DOHH2 (cell line): ENCODE results near the gene FAAP20.

Experiments
- H3F3A ChIP-seq: fragments of 200-600 bp; sonication (generic), shearing (Covaris generic); 2 replicates; pipeline ENCODE4 v1.6.0; 2016; ENCODE audit warnings: antibody characterized with exemption, mild to moderate bottlenecking; ENCODE audit not compliant: control insufficient read depth, insufficient read depth
- H3K27ac ChIP-seq: fragments of 200-600 bp; sonication (generic); 2 replicates; pipeline ENCODE4 v1.5.1; 2014; ENCODE audit warnings: low read depth, mild to moderate bottlenecking, low read length, moderate library complexity
- H3K27me3 ChIP-seq: fragments of 200-600 bp; sonication (generic); 2 replicates; pipeline ENCODE4 v1.6.1; 2014; ENCODE audit warnings: mild to moderate bottlenecking, low read length, mixed read lengths; ENCODE audit not compliant: control insufficient read depth
- H3K36me3 ChIP-seq: fragments of 200-600 bp; sonication (generic); 2 replicates; pipeline ENCODE4 v1.6.1; 2014; ENCODE audit warnings: mild to moderate bottlenecking, low read length, moderate library complexity, mixed read lengths; ENCODE audit not compliant: control insufficient read depth
- H3K4me1 ChIP-seq: fragments of 200-600 bp; sonication (generic); 2 replicates; pipeline ENCODE4 v1.6.1; 2014; ENCODE audit warnings: mild to moderate bottlenecking, low read length, mixed read lengths; ENCODE audit not compliant: control insufficient read depth
- H3K4me2 ChIP-seq: fragments of 200-600 bp; sonication (generic); 2 replicates; pipeline ENCODE4 v1.6.0; 2014; ENCODE audit warnings: mild to moderate bottlenecking, low read length, moderate library complexity
- H3K4me3 ChIP-seq: fragments of 200-600 bp; sonication (generic); 2 replicates; pipeline ENCODE4 v1.5.1; 2014; ENCODE audit warnings: mild to moderate bottlenecking, low read length, mixed read lengths
- H3K79me2 ChIP-seq: fragments of 200-600 bp; sonication (generic); 2 replicates; pipeline ENCODE4 v1.6.1; 2014; ENCODE audit warnings: mild to moderate bottlenecking, low read length, mixed read lengths; ENCODE audit not compliant: control insufficient read depth
- H3K9me2 ChIP-seq: fragments of 200-600 bp; sonication (generic); replicated peaks from 2 replicates; pipeline ENCODE4 v1.6.1; 2014; ENCODE audit warnings: mild to moderate bottlenecking, low read length, mixed read lengths; ENCODE audit not compliant: control insufficient read depth
- H3K9me3 ChIP-seq: fragments of 200-600 bp; sonication (generic); 2 replicates; pipeline ENCODE4 v1.6.1; 2014; ENCODE audit warnings: antibody characterized with exemption, low read length, mixed read lengths; ENCODE audit not compliant: control insufficient read depth, insufficient read depth
- H4K20me1 ChIP-seq: fragments of 200-600 bp; sonication (generic); 2 replicates; pipeline ENCODE4 v1.6.0; 2014; ENCODE audit warnings: low read depth, mild to moderate bottlenecking, antibody characterized with exemption, low read length, moderate library complexity; ENCODE audit not compliant: control insufficient read depth, insufficient read depth
- EZH2phosphoT487 ChIP-seq: fragments of 200-600 bp; sonication (generic); IDR thresholded peaks from 2 replicates; pipeline ENCODE4 v1.6.1; 2017; ENCODE audit warnings: borderline replicate concordance, mild to moderate bottlenecking, antibody characterized with exemption, low read length, moderate library complexity, mixed read lengths
- TF ChIP-seq, protein P1 (sequence below): fragments of 200-600 bp; sonication (generic); IDR thresholded peaks from one replicate; pipeline ENCODE4 v1.5.1; 2014; ENCODE audit warnings: antibody characterized with exemption, mild to moderate bottlenecking, low read depth, low read length; ENCODE audit not compliant: poor library complexity, severe bottlenecking

FAAP20 gene

DNA sequence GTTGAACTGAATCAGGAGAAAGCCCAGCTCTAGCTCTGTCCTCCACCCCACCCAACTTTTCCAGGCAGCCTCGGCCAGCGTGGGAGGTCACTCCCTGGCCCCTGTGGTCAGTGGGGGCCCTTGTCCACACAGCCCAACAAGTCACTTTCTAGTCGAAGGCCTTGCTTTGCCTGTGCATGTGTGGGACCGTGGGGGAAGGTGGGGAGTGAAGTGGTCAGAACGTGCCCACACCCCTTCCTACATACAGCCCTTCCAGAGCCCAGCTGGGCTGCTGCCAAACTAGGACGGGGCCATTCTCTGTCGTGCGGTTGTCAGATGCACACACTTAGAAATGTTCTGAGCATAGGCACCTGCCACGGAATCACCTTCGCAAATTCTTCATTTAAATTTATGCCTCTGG is 18.0 kb downstream of the FAAP20 start:
- Histone ChIP-seq H3K27ac (no peak overlapping the region), H3K9me3 (no peaks in the 10 kb centered on the region), H3K4me2 (no peak overlapping the region), H3K27me3 (no peaks in the 10 kb centered on the region), H3K4me3 (no peak overlapping the region), H3F3A (no peaks in the 10 kb centered on the region), H4K20me1 (0 out of 2 replicates have a peak, but pooled peaks cover 3% of the 10 kb centered on the region), H3K36me3 (no peaks in the 10 kb centered on the region), H3K9me2 (no peaks in the 10 kb centered on the region), H3K79me2 (no peaks in the 10 kb centered on the region), H3K4me1 (no peaks in the 10 kb centered on the region)
- no peak for TF ChIP-seq EZH2phosphoT487
- TF ChIP-seq, protein P1, sequence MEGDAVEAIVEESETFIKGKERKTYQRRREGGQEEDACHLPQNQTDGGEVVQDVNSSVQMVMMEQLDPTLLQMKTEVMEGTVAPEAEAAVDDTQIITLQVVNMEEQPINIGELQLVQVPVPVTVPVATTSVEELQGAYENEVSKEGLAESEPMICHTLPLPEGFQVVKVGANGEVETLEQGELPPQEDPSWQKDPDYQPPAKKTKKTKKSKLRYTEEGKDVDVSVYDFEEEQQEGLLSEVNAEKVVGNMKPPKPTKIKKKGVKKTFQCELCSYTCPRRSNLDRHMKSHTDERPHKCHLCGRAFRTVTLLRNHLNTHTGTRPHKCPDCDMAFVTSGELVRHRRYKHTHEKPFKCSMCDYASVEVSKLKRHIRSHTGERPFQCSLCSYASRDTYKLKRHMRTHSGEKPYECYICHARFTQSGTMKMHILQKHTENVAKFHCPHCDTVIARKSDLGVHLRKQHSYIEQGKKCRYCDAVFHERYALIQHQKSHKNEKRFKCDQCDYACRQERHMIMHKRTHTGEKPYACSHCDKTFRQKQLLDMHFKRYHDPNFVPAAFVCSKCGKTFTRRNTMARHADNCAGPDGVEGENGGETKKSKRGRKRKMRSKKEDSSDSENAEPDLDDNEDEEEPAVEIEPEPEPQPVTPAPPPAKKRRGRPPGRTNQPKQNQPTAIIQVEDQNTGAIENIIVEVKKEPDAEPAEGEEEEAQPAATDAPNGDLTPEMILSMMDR = no peak

DNA sequence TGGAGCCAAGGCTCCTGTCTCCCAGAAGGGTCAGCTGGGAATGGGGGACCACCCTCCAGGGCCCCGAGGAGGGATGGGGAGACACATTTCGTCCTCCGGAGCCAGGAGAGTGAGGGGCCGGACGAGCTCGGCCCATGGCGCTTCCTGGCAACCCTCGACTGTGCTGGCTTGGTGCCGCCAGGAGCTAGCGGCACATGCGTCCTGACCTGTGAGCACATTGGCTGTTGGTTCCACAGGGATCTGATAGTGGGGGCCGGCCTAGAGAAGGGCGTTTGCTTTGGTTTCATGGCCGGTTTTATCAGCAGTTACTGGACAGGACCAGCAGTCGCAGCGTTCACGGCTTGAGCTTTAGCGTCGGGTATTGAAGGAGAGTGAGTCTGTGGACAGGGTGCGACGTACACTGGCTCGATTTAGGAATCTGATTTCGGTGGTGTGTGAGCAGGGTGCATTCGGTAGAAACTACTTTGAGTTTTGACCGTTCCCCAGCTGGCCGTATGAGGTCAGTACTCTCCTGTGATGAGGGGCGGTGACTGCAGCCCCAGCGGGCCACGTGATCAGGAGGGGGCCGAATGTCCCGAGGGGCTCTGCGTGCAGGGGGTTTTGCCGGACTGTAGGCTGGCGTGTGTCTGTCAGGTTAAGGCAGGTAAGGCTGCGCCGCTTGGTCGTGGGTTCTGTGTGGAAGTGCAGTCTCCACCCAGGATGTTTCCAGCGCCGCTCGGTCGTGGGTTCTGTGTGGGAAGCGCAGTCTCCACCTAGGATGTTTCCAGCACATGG is 18.7 kb downstream of the FAAP20 start:
- no peak for TF ChIP-seq EZH2phosphoT487
- TF ChIP-seq, protein P1 = no peak
- Histone ChIP-seq H4K20me1 (0 out of 2 replicates have a peak, but pooled peaks cover 3% of the 10 kb centered on the region), H3F3A (no peaks in the 10 kb centered on the region), H3K9me3 (no peaks in the 10 kb centered on the region), H3K4me2 (no peak overlapping the region), H3K4me1 (no peaks in the 10 kb centered on the region), H3K36me3 (no peaks in the 10 kb centered on the region), H3K27me3 (no peaks in the 10 kb centered on the region), H3K79me2 (no peaks in the 10 kb centered on the region), H3K9me2 (no peaks in the 10 kb centered on the region), H3K27ac (no peak overlapping the region), H3K4me3 (no peak overlapping the region)

DNA sequence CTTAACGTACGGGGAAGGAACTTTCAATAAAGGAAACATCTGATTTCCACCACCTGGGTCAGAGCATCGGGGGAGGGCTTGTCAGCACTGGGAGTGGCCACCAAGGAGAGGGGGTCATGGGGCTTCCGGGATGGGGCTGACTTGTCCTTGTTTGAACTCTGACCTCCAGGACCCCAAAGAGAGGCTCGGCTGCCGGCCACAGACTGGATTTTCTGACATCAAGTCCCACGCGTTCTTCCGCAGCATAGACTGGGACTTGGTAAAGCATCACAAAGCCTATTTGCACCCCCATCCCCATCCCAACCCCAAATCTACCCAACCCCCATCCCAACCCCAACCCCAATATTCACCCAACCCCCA is 19.5 kb downstream of the FAAP20 start:
- Histone ChIP-seq H3K36me3 (no peaks in the 10 kb centered on the region), H3K4me3 (no peak overlapping the region), H3K27ac (no peak overlapping the region)

More for the DNA sequence above, 19.5 kb downstream of the FAAP20 start:
- Histone ChIP-seq H3K4me1 (no peaks in the 10 kb centered on the region), H3K9me3 (no peaks in the 10 kb centered on the region), H3K9me2 (no peaks in the 10 kb centered on the region), H3K27me3 (no peaks in the 10 kb centered on the region), H3K4me2 (no peak overlapping the region), H4K20me1 (0 out of 2 replicates have a peak, but pooled peaks cover 3% of the 10 kb centered on the region), H3K79me2 (no peaks in the 10 kb centered on the region), H3F3A (no peaks in the 10 kb centered on the region)
- no peak for TF ChIP-seq EZH2phosphoT487
- TF ChIP-seq, protein P1 = no peak
